ENCODE measurements around the gene CCNI2. TPM values are rescaled to one million over a fixed set of nuclear protein-coding genes. Genes with fewer than 3 reads are reported as not detected.

Gene CCNI2
- total RNA-seq, 4 donors from 2014 or later, result 0.34 to 0.81 (median 0.67) TPM; not detected in 1

DNA sequence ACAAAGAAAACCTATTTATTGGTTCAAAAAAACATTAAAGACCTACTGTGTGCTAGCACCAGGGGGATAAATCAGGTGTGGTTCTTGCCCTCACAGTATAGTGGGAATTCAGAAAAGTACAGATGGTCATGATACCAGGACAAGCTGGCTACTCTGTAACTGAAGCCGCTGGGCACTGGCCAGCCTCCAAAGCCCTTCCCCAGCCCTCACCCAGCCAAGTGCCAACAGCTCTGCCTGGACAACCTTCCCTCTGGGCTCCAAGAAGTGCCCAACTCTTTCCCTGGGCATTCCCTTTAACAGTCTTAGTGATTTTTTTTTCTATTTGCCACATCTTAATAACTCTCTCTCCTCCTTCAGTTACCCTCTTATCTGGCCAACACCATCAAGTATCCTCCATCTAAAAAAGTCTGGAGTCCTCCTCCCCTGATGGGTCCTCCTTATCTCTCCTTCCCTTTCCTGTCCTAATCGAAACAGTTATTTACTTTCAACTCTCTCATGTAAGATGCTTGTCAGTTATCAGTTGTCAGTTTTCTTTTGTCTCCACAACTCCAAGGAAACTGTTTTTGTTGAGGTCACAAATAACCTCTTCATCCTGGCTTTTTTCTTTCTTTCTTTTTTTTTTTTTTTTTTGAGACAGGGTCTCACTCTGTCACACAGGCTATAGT is 43.1 kb downstream of the CCNI2 start:
- no peaks in the 10 kb centered on the region for H3K36me3 ChIP-seq
- WGBS, 2 donors, result 41 to 58% methylated on average over 2 of the region's 2 CpGs
- no peaks in the 10 kb centered on the region for H3K9me3 ChIP-seq
- DNase-seq, result peak; percentile 63 to 72
- no peak overlapping the region for H3K4me3 ChIP-seq (replicated peaks in 1 of 3)
- H3K27ac ChIP-seq, result no peak overlapping the region
- intact Hi-C loops (cut with DNase I), result no loop called here
- H3K4me1 ChIP-seq, result no peaks in the 10 kb centered on the region
- H3K27me3 ChIP-seq, result no peaks in the 10 kb centered on the region
- TF ChIP-seq POLR2A (IDR thresholded peaks at IDR 0.05) (no peak), CTCF (IDR thresholded peaks at IDR 0.05) (no peak)

DNA sequence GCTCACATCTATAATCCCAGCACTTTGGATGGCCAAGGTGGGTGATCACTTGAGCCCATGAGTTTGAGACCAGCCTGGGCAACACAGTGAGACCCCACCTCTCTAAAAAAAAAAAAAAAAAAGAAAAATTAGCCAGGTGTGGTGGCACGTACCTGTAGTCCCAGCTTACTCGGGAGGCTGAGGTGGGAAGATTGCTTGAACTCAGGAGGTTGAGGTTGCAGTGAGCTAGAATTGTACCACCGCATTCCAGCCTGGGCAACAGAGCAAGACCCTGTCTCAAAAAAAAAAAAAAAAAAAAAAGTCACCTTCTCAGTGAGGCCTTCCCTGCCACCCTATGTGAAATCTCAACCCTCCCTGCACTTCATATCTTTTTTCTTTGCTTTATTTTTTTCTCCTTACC is 43.8 kb downstream of the CCNI2 start:
- Histone ChIP-seq H3K4me3 (replicated peaks in 1 of 3) (no peak overlapping the region), H3K36me3 (no peaks in the 10 kb centered on the region), H3K27ac (no peak overlapping the region), H3K9me3 (no peaks in the 10 kb centered on the region), H3K4me1 (no peaks in the 10 kb centered on the region), H3K27me3 (no peaks in the 10 kb centered on the region)
- TF ChIP-seq POLR2A (IDR thresholded peaks at IDR 0.05) (no peak), CTCF (IDR thresholded peaks at IDR 0.05) (no peak)
- DNase-seq, result no peak
- 93 to 98% methylated on average over 3 of the region's 3 CpGs for WGBS, 2 donors
- intact Hi-C loops (cut with DNase I), result no loop called here

DNA sequence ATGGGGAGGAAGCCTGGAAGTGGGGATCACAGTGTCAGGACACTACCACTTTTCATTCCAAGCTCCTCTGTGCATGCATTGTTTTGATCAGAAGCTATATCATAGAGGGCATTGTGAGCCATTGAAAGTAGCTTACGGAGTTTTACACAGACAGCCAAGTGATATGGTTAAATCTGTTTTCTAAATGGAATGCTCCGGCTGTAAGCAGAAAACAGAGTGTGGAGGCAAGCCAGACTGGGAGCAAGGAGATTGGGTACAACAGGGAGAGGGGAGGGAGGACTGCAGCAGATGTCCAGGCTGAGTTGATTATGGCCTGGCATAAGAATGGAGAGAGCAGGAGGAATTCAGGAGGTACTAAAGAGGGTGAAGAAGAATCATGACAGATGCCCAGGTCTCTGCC is 50.4 kb downstream of the CCNI2 start:
- TF ChIP-seq POLR2A (IDR thresholded peaks at IDR 0.05), result no peak
- no peak for TF ChIP-seq CTCF (IDR thresholded peaks at IDR 0.05)
- Histone ChIP-seq H3K27ac (no peak overlapping the region), H3K9me3 (no peaks in the 10 kb centered on the region), H3K27me3 (no peaks in the 10 kb centered on the region), H3K4me1 (no peaks in the 10 kb centered on the region), H3K36me3 (no peaks in the 10 kb centered on the region), H3K4me3 (replicated peaks in 1 of 3) (no peak overlapping the region)
- no peak for DNase-seq
- WGBS, 2 donors, result 84 to 87% methylated on average over 2 of the region's 2 CpGs
- intact Hi-C loops (cut with DNase I), result no loop called here

- no peaks in the 10 kb centered on the region for H3K9me3 ChIP-seq
- 84 to 92% methylated on average over 2 of the region's 2 CpGs for WGBS, 2 donors
- H3K27ac ChIP-seq, result no peak overlapping the region
- no peaks in the 10 kb centered on the region for H3K27me3 ChIP-seq
- DNase-seq, result no peak
- H3K4me3 ChIP-seq (replicated peaks in 1 of 3), result no peak overlapping the region
- intact Hi-C loops (cut with DNase I), result no loop called here
- no peak for TF ChIP-seq POLR2A (IDR thresholded peaks at IDR 0.05)
- TF ChIP-seq CTCF (IDR thresholded peaks at IDR 0.05), result no peak
- H3K36me3 ChIP-seq, result no peaks in the 10 kb centered on the region
- H3K4me1 ChIP-seq, result no peaks in the 10 kb centered on the region
Measured at GRCh38 chr5:132799392-132799791, 52.2 kb downstream of the CCNI2 start.

DNA sequence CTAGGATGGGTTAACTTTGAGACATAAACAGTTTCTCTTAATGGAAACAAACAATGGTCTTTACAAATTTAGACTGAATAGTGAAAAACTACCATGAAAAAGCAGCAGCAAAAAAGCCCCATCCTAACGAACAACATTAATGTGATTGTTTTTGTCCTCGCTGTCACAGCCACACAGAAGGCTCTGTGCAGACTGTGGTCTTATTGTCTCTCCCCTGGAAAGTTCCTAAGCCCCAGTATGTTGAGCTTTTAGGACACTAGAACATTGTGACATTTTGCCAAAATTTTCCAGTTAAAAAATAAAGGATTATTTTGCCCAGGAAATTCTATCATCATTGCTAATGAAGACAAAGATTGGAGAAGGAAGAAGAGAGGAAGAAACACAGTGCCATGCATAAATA is 53.3 kb downstream of the CCNI2 start:
- Histone ChIP-seq H3K36me3 (no peaks in the 10 kb centered on the region), H3K27ac (no peak overlapping the region), H3K4me1 (no peaks in the 10 kb centered on the region), H3K9me3 (no peaks in the 10 kb centered on the region), H3K27me3 (no peaks in the 10 kb centered on the region), H3K4me3 (replicated peaks in 1 of 3) (no peak overlapping the region)
- TF ChIP-seq POLR2A (IDR thresholded peaks at IDR 0.05) (no peak), CTCF (IDR thresholded peaks at IDR 0.05) (no peak)
- no peak for DNase-seq
- intact Hi-C loops (cut with DNase I), result no loop called here
- 76 to 79% methylated on average over 2 of the region's 2 CpGs for WGBS, 2 donors
